A673 (cell line): ENCODE results near the gene FXYD3. TPM values are rescaled to one million over a fixed set of nuclear protein-coding genes. Genes with fewer than 3 reads are reported as not detected.

Experiments used
- BruUV-seq: library from RNA; stranded (reverse); fragments of 400-500 nt; replicated peaks from 2 replicates; lab custom pipeline; 2021; lab: Mats Ljungman, UMichigan
- CTCF ChIA-PET: fragments of 300-600 bp; sonication (Branson Sonifier 250); formaldehyde crosslinking; loops from one replicate; lab custom pipeline; 2022; ENCODE audit warnings: antibody characterized with exemption; lab: Charles Lee
- POLR2A ChIA-PET: fragments of 300-600 bp; sonication (Branson Sonifier 250); formaldehyde crosslinking; loops from one replicate; lab custom pipeline; 2022; ENCODE audit warnings: antibody characterized with exemption; ENCODE audit not compliant: low non-redundant PET; lab: Charles Lee
- DNase-seq: peaks from one replicate; pipeline ENCODE4 v3.0.0-alpha.2; 2015; ENCODE audit warnings: low spot score
- H3K27ac ChIP-seq: fragments of 200-600 bp; sonication (generic); 2 replicates; pipeline ENCODE4 v1.5.1; 2016; ENCODE audit warnings: mixed run types, low read depth, mild to moderate bottlenecking, mixed read lengths, antibody characterized with exemption, low read length; ENCODE audit not compliant: poor library complexity, severe bottlenecking
- H3K27me3 ChIP-seq: fragments of 200-600 bp; sonication (generic); replicated peaks from 2 replicates; pipeline ENCODE4 v1.6.1; 2017; ENCODE audit warnings: mixed run types, low read depth, mild to moderate bottlenecking, mixed read lengths, antibody characterized with exemption, low read length; ENCODE audit not compliant: insufficient read depth, poor library complexity
- H3K36me3 ChIP-seq: fragments of 200-600 bp; sonication (generic); 2 replicates; pipeline ENCODE4 v1.6.1; 2016; ENCODE audit warnings: mixed run types, mild to moderate bottlenecking, mixed read lengths, antibody characterized with exemption, low read length; ENCODE audit not compliant: insufficient read depth, poor library complexity, severe bottlenecking
- H3K4me1 ChIP-seq: fragments of 200-600 bp; sonication (generic); 2 replicates; pipeline ENCODE4 v1.6.1; 2017; ENCODE audit warnings: mixed run types, mild to moderate bottlenecking, mixed read lengths, antibody characterized with exemption, low read length; ENCODE audit not compliant: insufficient read depth, poor library complexity, severe bottlenecking
- H3K4me3 ChIP-seq: fragments of 200-600 bp; sonication (generic); 2 replicates; pipeline ENCODE4 v1.5.1; 2016; ENCODE audit warnings: low read depth, mixed run types, mild to moderate bottlenecking, mixed read lengths, low read length; ENCODE audit not compliant: poor library complexity, severe bottlenecking
- H3K9me3 ChIP-seq: fragments of 200-600 bp; sonication (generic); 2 replicates; pipeline ENCODE4 v1.6.1; 2016; ENCODE audit warnings: mixed run types, low read depth, mild to moderate bottlenecking, mixed read lengths, antibody characterized with exemption, low read length; ENCODE audit not compliant: poor library complexity, severe bottlenecking
- CTCF ChIP-seq: fragments of 300-800, 200-600 bp; sonication (generic); conservative IDR thresholded peaks from 2 replicates; pipeline ENCODE4 v1.5.1; 2017; ENCODE audit warnings: low read depth, mild to moderate bottlenecking, antibody characterized with exemption, low read length, moderate library complexity, mixed read lengths
- EZH2 ChIP-seq: fragments of 200-600 bp; sonication (generic); IDR thresholded peaks from 2 replicates; pipeline ENCODE4 v1.6.1; 2017; ENCODE audit warnings: borderline replicate concordance, low read depth, mild to moderate bottlenecking, mixed read lengths, antibody characterized with exemption, low read length; ENCODE audit not compliant: poor library complexity, severe bottlenecking
- intact Hi-C: fragments of 100-400 bp; cut with micrococcal nuclease; formaldehyde crosslinking; loops from one replicate; pipeline ENCODE4 v1.10.0; 2022; ENCODE audit not compliant: unreplicated experiment
- total RNA-seq: library from RNA; stranded (reverse); gene quantifications from 2 replicates; pipeline ENCODE4 v1.2.3, GENCODE V29; 2021

The FXYD3 gene
- total RNA-seq, 1 experiment from 2014 or later = not detected

GRCh38 chr19:35119091-35119490 is 3.5 kb downstream of the FXYD3 start:
- intact Hi-C loops = no loop called here
- Histone ChIP-seq H3K36me3 (no peaks in the 10 kb centered on the region), H3K9me3 (no peaks in the 10 kb centered on the region), H3K27ac (no peak overlapping the region), H3K4me1 (peaks cover 2% of the 10 kb centered on the region), H3K27me3 (no peaks in the 10 kb centered on the region), H3K4me3 (no peak overlapping the region)
- TF ChIP-seq CTCF (no peak), EZH2 (no peak)
- BruUV-seq = no TSS peak
- ChIA-PET CTCF (no interaction called here), POLR2A (no interaction called here)
- DNase-seq = no peak

- TF ChIP-seq CTCF (no peak), EZH2 (no peak)
- Histone ChIP-seq H3K9me3 (no peaks in the 10 kb centered on the region), H3K4me1 (peaks cover 8% of the 10 kb centered on the region), H3K4me3 (no peak overlapping the region), H3K27me3 (no peaks in the 10 kb centered on the region), H3K36me3 (no peaks in the 10 kb centered on the region), H3K27ac (no peak overlapping the region)
- no peak for DNase-seq
- ChIA-PET POLR2A (no interaction called here), CTCF (no interaction called here)
- no TSS peak for BruUV-seq
- intact Hi-C loops = no loop called here
Observed at GRCh38 chr19:35119578-35120155, 4.0 kb downstream of the FXYD3 start.

GRCh38 chr19:35120492-35120891 is 4.9 kb downstream of the FXYD3 start:
- POLR2A ChIA-PET = no interaction called here
- no TSS peak for BruUV-seq

GRCh38 chr19:35120898-35121297 is 5.3 kb downstream of the FXYD3 start:
- POLR2A ChIA-PET = no interaction called here
- peaks cover 11% of the 10 kb centered on the region for H3K4me1 ChIP-seq
- no peak for DNase-seq
- no peaks in the 10 kb centered on the region for H3K36me3 ChIP-seq
- intact Hi-C loops = no loop called here
- TF ChIP-seq EZH2 (no peak), CTCF (no peak)
- CTCF ChIA-PET = no interaction called here
- BruUV-seq = no TSS peak
- no peaks in the 10 kb centered on the region for H3K9me3 ChIP-seq
- no peaks in the 10 kb centered on the region for H3K27me3 ChIP-seq
- H3K27ac ChIP-seq = no peak overlapping the region
- H3K4me3 ChIP-seq = no peak overlapping the region

More at GRCh38 chr19:35120492-35120891, 4.9 kb downstream of the FXYD3 start:
- no peaks in the 10 kb centered on the region for H3K27me3 ChIP-seq
- CTCF ChIA-PET = no interaction called here
- no peaks in the 10 kb centered on the region for H3K36me3 ChIP-seq
- no peak overlapping the region for H3K27ac ChIP-seq
- H3K4me3 ChIP-seq = no peak overlapping the region
- peaks cover 11% of the 10 kb centered on the region for H3K4me1 ChIP-seq
- DNase-seq = no peak
- no peaks in the 10 kb centered on the region for H3K9me3 ChIP-seq
- no peak for TF ChIP-seq EZH2
- intact Hi-C loops = no loop called here
